HEK293 (cell line): ENCODE measurements around the gene MAPRE3.
A peak's percentile ranks its signal among the peaks of the same experiment; 100 is the strongest.

Experiments used
- GLIS2 ChIP-seq: fragments of 450-650 bp; formaldehyde crosslinking; IDR thresholded peaks from 2 replicates; pipeline ENCODE4 v1.5.1; 2016; ENCODE audit warnings: missing biosample characterization, missing genetic modification characterization
- KLF8 ChIP-seq: fragments of 450-650 bp; formaldehyde crosslinking; IDR thresholded peaks from 2 replicates; pipeline ENCODE4 v1.5.1; 2016; ENCODE audit warnings: missing biosample characterization, missing genetic modification characterization
- OSR2 ChIP-seq: fragments of 450-650 bp; formaldehyde crosslinking; IDR thresholded peaks from 2 replicates; pipeline ENCODE4 v1.5.1; 2016; ENCODE audit warnings: missing biosample characterization, missing genetic modification characterization
- OVOL3 ChIP-seq: fragments of 450-650 bp; formaldehyde crosslinking; IDR thresholded peaks from 2 replicates; pipeline ENCODE4 v1.5.1; 2016; ENCODE audit warnings: missing biosample characterization, missing genetic modification characterization
- SP2 ChIP-seq: fragments of 450-650 bp; formaldehyde crosslinking; IDR thresholded peaks from 2 replicates; pipeline ENCODE4 v1.5.1; 2016; ENCODE audit warnings: missing biosample characterization, missing genetic modification characterization
- TSHZ1 ChIP-seq: fragments of 450-650 bp; formaldehyde crosslinking; IDR thresholded peaks from 2 replicates; pipeline ENCODE4 v1.5.1; 2016; ENCODE audit warnings: missing biosample characterization, missing genetic modification characterization, borderline replicate concordance
- YY1 ChIP-seq: fragments of 450-650 bp; formaldehyde crosslinking; IDR thresholded peaks from 2 replicates; pipeline ENCODE4 v1.5.1; 2018; ENCODE audit warnings: missing biosample characterization, missing genetic modification characterization
- YY2 ChIP-seq: fragments of 450-650 bp; formaldehyde crosslinking; IDR thresholded peaks from 2 replicates; pipeline ENCODE4 v1.5.1; 2016; ENCODE audit warnings: missing biosample characterization, missing genetic modification characterization
- ZBTB10 ChIP-seq: fragments of 450-650 bp; formaldehyde crosslinking; IDR thresholded peaks from 2 replicates; pipeline ENCODE4 v1.5.1; 2016; ENCODE audit warnings: missing biosample characterization, missing genetic modification characterization
- ZEB2 ChIP-seq: fragments of 450-650 bp; formaldehyde crosslinking; IDR thresholded peaks from 2 replicates; pipeline ENCODE4 v1.5.1; 2016; ENCODE audit warnings: missing biosample characterization, missing genetic modification characterization
- ZFP37 ChIP-seq: fragments of 450-650 bp; formaldehyde crosslinking; IDR thresholded peaks from 2 replicates; pipeline ENCODE4 v1.5.1; 2016; ENCODE audit warnings: missing biosample characterization, missing genetic modification characterization
- ZFP69B ChIP-seq: fragments of 450-650 bp; formaldehyde crosslinking; IDR thresholded peaks from 2 replicates; pipeline ENCODE4 v1.5.1; 2016; ENCODE audit warnings: missing biosample characterization, missing genetic modification characterization
- ZNF133 ChIP-seq: fragments of 450-650 bp; formaldehyde crosslinking; IDR thresholded peaks from 2 replicates; pipeline ENCODE4 v1.5.1; 2016; ENCODE audit warnings: missing biosample characterization, missing genetic modification characterization
- ZNF146 ChIP-seq: fragments of 450-650 bp; formaldehyde crosslinking; IDR thresholded peaks from 2 replicates; pipeline ENCODE4 v1.5.1; 2016; ENCODE audit warnings: missing biosample characterization, missing genetic modification characterization
- ZNF148 ChIP-seq: fragments of 450-650 bp; formaldehyde crosslinking; IDR thresholded peaks from 2 replicates; pipeline ENCODE4 v1.5.0; 2017; ENCODE audit warnings: missing biosample characterization, missing genetic modification characterization, borderline replicate concordance
- ZNF19 ChIP-seq: fragments of 450-650 bp; formaldehyde crosslinking; IDR thresholded peaks from 2 replicates; pipeline ENCODE4; 2016; ENCODE audit warnings: missing biosample characterization, missing genetic modification characterization, low read depth
- ZNF202 ChIP-seq: fragments of 450-650 bp; formaldehyde crosslinking; IDR thresholded peaks from 2 replicates; pipeline ENCODE4 v1.5.1; 2016; ENCODE audit warnings: missing biosample characterization, missing genetic modification characterization, borderline replicate concordance
- ZNF223 ChIP-seq: fragments of 450-650 bp; formaldehyde crosslinking; IDR thresholded peaks from 2 replicates; pipeline ENCODE4 v1.5.1; 2016; ENCODE audit warnings: missing biosample characterization, missing genetic modification characterization
- ZNF324 ChIP-seq: fragments of 450-650 bp; formaldehyde crosslinking; IDR thresholded peaks from 2 replicates; pipeline ENCODE4 v1.5.1; 2016; ENCODE audit warnings: missing biosample characterization, missing genetic modification characterization
- ZNF391 ChIP-seq: fragments of 450-650 bp; formaldehyde crosslinking; IDR thresholded peaks from 2 replicates; pipeline ENCODE4 v1.5.1; 2016; ENCODE audit warnings: low read depth, missing biosample characterization, missing genetic modification characterization, borderline replicate concordance
- ZNF488 ChIP-seq: fragments of 450-650 bp; formaldehyde crosslinking; IDR thresholded peaks from 2 replicates; pipeline ENCODE4 v1.5.1; 2016; ENCODE audit warnings: missing biosample characterization, missing genetic modification characterization
- ZNF510 ChIP-seq: fragments of 450-650 bp; formaldehyde crosslinking; IDR thresholded peaks from 2 replicates; pipeline ENCODE4 v1.5.1; 2018; ENCODE audit warnings: mild to moderate bottlenecking, missing genetic modification characterization, missing biosample characterization; ENCODE audit not compliant: insufficient replicate concordance
- ZNF549 ChIP-seq: fragments of 450-650 bp; IDR thresholded peaks from 2 replicates; pipeline ENCODE4 v1.5.1; 2018; ENCODE audit warnings: missing biosample characterization, missing genetic modification characterization, mild to moderate bottlenecking, inconsistent platforms, moderate library complexity
- ZNF600 ChIP-seq: fragments of 450-650 bp; formaldehyde crosslinking; IDR thresholded peaks from 2 replicates; pipeline ENCODE4 v1.5.1; 2016; ENCODE audit warnings: missing biosample characterization, missing genetic modification characterization
- ZNF621 ChIP-seq: fragments of 450-650 bp; formaldehyde crosslinking; IDR thresholded peaks from 2 replicates; pipeline ENCODE4 v1.5.1; 2017; ENCODE audit warnings: missing biosample characterization, missing genetic modification characterization
- ZNF639 ChIP-seq: fragments of 450-650 bp; formaldehyde crosslinking; IDR thresholded peaks from 2 replicates; pipeline ENCODE4 v1.5.1; 2016; ENCODE audit warnings: missing biosample characterization, missing genetic modification characterization
- ZNF747 ChIP-seq: fragments of 450-650 bp; formaldehyde crosslinking; IDR thresholded peaks from 2 replicates; pipeline ENCODE4 v1.5.1; 2016; ENCODE audit warnings: missing biosample characterization, missing genetic modification characterization
- ZNF791 ChIP-seq: fragments of 450-650 bp; formaldehyde crosslinking; IDR thresholded peaks from 2 replicates; pipeline ENCODE4 v1.5.1; 2016; ENCODE audit warnings: missing biosample characterization, missing genetic modification characterization
- ZXDB ChIP-seq: fragments of 450-650 bp; formaldehyde crosslinking; IDR thresholded peaks from 2 replicates; pipeline ENCODE4 v1.5.1; 2016; ENCODE audit warnings: missing biosample characterization, missing genetic modification characterization

Gene MAPRE3

GRCh38 chr2:27032495-27033252 is 62.2 kb downstream of the MAPRE3 start, which contains the start of gene TMEM214 (continued):
- TF ChIP-seq TSHZ1 (tag by site-specific recombination) = no peak
- TF ChIP-seq ZXDB (tag by site-specific recombination) = 0 out of 2 replicates have a peak, but pooled peaks have one; percentile 28
- peak; percentile 41; the same call in 1 of the 2 replicates for TF ChIP-seq KLF8
- no peak for TF ChIP-seq SP2
- TF ChIP-seq YY1 (tag by site-specific recombination) = peak; percentile 24
- TF ChIP-seq ZNF146 (tag by site-specific recombination) = no peak
- no peak for TF ChIP-seq ZNF133 (tag by site-specific recombination)
- TF ChIP-seq GLIS2 (tag by site-specific recombination) = no peak
- no peak for TF ChIP-seq ZNF223 (tag by site-specific recombination)
- TF ChIP-seq ZNF549 (tag by site-specific recombination) = no peak
- peak; percentile 51; the same call in 1 of the 2 replicates for TF ChIP-seq YY2 (tag by site-specific recombination)
- TF ChIP-seq ZNF791 (tag by site-specific recombination) = no peak
- TF ChIP-seq ZNF488 (tag by site-specific recombination) = no peak
- 0 out of 2 replicates have a peak, but pooled peaks have one; percentile 52 for TF ChIP-seq ZEB2
- 0 out of 2 replicates have a peak, but pooled peaks have one; percentile 13 for TF ChIP-seq ZNF324
- TF ChIP-seq ZNF148 (tag by site-specific recombination) = no peak
- TF ChIP-seq OSR2 = peak; percentile 19; the same call in 1 of the 2 replicates
- TF ChIP-seq ZNF747 (tag by site-specific recombination) = no peak
- TF ChIP-seq ZFP37 (tag by site-specific recombination) = 0 out of 2 replicates have a peak, but pooled peaks have one; percentile 20
- peak; percentile 43; the same call in 1 of the 2 replicates for TF ChIP-seq ZNF600 (tag by site-specific recombination)
- 0 out of 2 replicates have a peak, but pooled peaks have one; percentile 6 for TF ChIP-seq ZNF391 (tag by site-specific recombination)
- no peak for TF ChIP-seq ZNF19 (tag by site-specific recombination)
- TF ChIP-seq ZBTB10 (tag by site-specific recombination) = peak; percentile 34; the same call in 1 of the 2 replicates
- no peak for TF ChIP-seq OVOL3
- 0 out of 2 replicates have a peak, but pooled peaks have one; percentile 6 for TF ChIP-seq ZFP69B (tag by site-specific recombination)
- TF ChIP-seq ZNF510 (tag by site-specific recombination) = no peak
- no peak for TF ChIP-seq ZNF621 (tag by site-specific recombination)
- no peak for TF ChIP-seq ZNF639 (tag by site-specific recombination)
- TF ChIP-seq ZNF202 (tag by site-specific recombination) = no peak
